NCI-H1105 treated with DMSO at 0.1 percent for 48 hours (cell line): ENCODE measurements around the gene PCBP1.
"Not testable (repeated sequence)": the region's sequence is repeated elsewhere in the genome, so short reads cannot be mapped to it uniquely, and the experiment has no call there.

Experiments
- DNase-seq: peaks from one replicate; lab custom pipeline; 2025; lab: John Stamatoyannopoulos, UW

PCBP1 gene

GRCh38 chr2:70081221-70081620 lies 6.1 kb upstream of the PCBP1 start:
- no peak for DNase-seq

DNA sequence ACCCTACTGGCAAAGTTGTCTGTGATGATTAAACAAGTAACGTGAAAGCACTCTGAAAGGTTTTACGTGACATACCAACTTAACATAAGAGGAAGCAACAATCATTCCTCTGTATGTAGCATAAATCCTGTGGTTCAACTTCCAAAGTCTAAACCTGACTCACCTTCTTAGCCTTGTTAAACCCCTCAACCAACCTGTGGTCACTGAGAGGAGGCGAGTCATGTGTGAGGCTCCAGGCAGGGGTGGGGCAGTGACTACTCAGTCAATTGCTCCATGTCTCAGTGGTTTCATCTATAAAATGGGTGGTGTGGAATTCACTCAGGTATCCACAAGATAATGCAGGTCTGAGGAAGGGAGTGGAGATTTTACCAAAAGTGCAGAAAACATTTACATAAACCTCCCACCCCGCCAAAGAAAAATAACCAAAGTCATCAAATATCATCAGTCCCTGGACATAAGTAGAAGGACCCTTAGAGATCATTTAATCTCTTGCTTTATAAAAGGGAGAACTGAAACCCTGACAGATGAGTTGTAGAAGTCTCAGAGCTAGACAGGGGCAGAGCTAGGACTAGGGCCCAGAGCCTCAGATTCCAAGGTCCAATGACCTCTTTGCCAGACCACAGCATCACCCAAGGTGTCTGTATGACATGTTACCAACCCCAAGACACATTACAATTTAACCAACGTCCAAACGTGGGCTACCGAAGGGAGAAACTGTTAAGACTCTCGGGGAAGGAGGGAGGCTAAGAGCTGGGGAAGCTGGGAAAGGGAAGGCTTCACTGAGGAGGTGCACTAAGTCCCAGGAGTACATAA lies 3.7 kb upstream of the PCBP1 start:
- DNase-seq, result no peak

DNA sequence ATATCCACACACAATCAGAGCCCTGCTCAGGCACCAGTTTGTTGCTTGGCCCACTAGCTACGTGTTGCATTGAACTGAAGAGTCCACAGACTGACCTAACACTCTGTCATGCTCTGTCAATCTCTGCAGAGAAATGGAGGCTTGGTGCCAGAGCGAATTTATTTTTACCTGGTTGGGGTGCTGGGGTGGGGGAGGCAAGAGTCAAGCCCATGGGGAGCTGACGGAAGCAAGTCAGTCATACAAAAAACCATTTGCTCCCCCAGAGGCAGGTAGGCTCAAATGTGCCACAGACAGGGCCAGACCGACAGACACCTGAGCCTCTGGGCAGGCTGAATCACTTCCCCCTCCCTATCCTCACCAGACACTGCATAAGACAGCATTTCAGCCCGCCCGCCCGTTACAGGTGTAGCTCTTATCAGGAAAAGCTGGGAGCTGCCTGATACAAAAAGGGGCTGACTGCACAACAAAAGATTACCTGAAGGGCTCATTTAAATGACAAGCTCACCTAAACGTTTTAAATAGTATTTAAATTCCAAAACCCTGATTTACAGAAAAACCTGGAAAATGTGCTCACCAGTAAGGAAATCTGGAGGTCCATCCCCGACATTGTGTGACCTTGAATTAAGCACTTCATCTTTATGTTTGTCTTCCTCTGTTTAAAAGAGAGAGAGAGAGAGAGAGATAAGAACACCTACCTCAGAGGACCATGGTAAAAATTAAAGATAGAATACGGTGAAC lies 2.1 kb upstream of the PCBP1 start:
- peak; percentile 72 for DNase-seq

GRCh38 chr2:70085711-70086277 lies 1.5 kb upstream of the PCBP1 start:
- peak; percentile 40 for DNase-seq

- peak; percentile 65 for DNase-seq
Observed at GRCh38 chr2:70086278-70086837, 919 bp upstream of the PCBP1 start.

DNA sequence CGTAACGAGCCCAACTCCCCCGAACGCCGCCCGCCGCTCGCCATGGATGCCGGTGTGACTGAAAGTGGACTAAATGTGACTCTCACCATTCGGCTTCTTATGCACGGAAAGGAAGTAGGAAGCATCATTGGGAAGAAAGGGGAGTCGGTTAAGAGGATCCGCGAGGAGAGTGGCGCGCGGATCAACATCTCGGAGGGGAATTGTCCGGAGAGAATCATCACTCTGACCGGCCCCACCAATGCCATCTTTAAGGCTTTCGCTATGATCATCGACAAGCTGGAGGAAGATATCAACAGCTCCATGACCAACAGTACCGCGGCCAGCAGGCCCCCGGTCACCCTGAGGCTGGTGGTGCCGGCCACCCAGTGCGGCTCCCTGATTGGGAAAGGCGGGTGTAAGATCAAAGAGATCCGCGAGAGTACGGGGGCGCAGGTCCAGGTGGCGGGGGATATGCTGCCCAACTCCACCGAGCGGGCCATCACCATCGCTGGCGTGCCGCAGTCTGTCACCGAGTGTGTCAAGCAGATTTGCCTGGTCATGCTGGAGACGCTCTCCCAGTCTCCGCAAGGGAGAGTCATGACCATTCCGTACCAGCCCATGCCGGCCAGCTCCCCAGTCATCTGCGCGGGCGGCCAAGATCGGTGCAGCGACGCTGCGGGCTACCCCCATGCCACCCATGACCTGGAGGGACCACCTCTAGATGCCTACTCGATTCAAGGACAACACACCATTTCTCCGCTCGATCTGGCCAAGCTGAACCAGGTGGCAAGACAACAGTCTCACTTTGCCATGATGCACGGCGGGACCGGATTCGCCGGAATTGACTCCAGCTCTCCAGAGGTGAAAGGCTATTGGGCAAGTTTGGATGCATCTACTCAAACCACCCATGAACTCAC lies 673 bp downstream of the PCBP1 start:
- peak; percentile 58 for DNase-seq

GRCh38 chr2:70088598-70089219 lies 1.4 kb downstream of the PCBP1 start:
- no peak for DNase-seq

GRCh38 chr2:70089220-70089982 lies 2.1 kb downstream of the PCBP1 start:
- no peak for DNase-seq

DNA sequence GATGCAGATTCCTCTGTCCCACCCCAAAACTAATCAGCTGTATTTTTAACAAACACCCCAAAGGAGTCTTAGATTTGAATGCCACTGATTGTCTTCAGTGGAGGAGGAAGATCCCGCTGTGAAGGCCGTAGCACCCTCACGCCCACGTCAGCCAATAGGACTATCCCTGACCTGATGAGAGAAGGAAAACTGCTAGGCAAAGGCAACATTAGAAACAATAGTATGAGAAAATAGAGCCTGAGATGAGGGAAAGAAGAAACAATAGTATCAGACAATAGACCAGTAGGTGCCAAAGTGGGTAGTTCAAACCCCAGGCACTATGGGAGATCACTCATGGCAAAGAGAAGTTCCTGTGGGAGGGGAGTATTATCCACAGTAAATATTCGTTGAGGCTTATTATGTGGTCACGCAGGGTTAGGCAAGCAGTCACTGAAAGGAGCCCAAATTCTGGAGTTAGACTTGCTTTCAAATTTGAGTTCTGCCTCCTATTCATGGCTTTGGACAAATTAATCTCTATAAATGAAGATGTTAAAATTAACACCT lies 2.8 kb downstream of the PCBP1 start:
- DNase-seq, result no peak

DNA sequence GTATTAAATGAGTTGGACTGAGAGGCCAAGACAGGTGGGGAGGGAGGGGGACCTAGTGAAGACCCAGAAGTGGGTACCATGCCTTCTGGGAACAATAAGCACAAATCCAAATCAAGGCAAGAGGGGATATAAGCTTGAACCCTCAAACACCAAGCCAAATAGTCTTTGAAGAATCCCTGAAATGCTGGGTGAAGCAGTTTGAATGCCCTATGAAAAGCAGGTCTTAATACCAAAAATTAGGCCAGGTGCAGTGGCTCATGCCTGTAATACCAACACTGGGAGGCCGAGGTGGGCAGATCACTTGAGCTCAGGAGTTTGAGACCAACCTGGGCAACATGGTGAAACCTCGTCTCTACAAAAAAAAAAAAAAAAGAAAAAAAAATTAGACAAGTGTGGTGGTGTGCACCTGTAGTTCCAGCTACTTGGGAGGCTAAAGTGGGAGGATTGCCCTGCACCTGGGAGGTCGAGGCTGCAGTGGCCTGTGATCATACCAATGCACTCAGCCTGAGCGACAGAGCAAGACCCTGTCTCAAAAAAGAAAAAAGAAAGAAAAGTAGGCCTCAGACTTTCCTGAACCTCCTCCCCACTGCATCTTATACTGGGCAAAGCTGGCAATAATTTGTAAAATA lies 3.5 kb downstream of the PCBP1 start:
- DNase-seq, result no peak

- no peak for DNase-seq
Observed at GRCh38 chr2:70091364-70091763, 4.1 kb downstream of the PCBP1 start.

GRCh38 chr2:70091816-70092215 lies 4.5 kb downstream of the PCBP1 start:
- no peak for DNase-seq

GRCh38 chr2:70092576-70093243 lies 5.4 kb downstream of the PCBP1 start:
- DNase-seq, result not testable (repeated sequence)

DNA sequence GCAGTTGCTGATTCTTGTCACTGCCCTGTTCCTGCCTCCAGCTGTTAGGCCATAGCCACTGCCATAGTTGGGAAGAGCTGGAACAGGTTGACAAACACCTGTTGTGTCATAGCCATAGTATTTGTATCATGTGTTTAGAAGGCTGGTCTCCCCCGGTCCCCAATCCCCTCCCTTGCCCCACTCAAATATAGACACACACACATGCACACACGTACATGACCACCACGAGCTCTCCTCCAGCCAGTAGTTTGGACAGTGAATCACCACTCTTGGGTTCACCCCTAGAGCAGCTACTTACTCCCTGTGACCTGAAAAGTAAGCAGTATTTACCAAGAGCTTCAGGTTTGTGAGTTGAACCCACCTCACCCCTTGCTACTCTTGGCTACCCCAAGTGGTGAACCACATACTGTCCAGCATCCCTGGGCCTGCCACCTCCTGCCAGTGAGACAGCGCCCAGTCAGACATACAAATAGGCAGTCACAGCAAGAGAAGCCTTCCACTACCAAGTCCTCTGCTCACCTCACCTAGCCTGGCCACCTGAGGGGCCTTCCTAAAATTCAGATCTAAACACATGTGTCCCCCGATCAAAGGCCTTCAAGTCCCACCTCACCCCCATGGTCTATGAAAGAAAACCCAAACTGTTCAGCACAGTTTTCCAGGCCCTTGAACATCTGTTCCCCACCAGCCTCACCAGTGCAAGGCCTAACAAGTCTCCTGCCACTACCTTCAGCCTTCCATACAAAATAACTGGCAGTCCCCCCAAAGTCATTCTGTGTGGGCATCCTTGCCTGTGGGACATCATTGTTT lies 7.1 kb downstream of the PCBP1 start:
- no peak for DNase-seq

- DNase-seq, result no peak
Observed at GRCh38 chr2:70094978-70095719, 7.9 kb downstream of the PCBP1 start.

DNA sequence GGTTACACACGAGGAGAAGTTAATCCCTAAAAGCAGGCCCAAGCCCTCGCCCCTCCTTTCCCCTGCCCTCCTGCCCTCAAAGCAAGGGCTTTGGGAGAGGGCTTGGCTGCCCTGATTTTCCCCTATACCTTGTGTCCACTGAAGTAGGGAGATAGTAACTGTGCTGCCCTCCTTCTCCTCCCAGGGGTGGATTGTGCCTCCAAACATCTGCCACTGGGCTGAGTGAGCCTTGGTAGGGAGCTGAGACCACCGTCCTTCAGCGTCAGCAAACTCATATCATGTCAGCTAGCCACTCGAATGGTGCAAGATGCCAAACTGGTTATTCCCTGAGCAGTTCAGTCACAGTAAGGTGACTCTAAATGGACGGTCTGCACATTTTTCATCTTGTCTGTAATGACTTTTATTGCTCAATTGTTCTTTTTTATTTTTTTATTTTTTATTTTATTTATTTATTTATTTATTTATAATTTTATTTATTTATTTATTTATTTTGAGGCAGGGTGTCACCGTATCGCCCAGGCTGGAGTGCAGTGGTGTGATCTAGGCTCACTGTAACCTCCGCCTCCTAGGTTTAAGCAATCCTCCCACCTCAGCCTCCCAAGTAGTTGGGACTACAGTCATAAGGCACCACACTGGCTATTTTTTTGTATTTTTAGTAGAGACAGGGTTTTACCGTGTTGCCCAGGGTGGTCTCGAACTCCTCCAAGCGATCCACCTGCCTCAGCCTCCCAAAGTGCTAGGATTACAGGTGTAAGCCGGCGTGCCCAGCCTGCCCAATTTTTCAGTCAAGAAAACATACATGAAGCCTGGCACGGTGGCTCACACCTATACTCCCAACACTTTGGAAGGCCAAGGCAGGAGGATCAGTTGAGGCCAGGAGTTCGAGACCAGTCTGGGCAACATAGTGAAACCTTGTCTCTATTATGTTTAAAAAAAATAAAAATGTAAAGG lies 8.7 kb downstream of the PCBP1 start:
- no peak for DNase-seq
